GM18517 (cell line): ENCODE results near the gene ERC2.

Experiments used
- ATAC-seq: cut with Tn5 transposase; IDR thresholded peaks from one replicate; pipeline ENCODE4 v1.9.1; 2021; ENCODE audit warnings: mild to moderate bottlenecking, moderate library complexity; ENCODE audit not compliant: unreplicated experiment

The ERC2 gene

GRCh38 chr3:55584030-55584429 lies 884.2 kb downstream of the ERC2 start:
- ATAC-seq = no peak

- no peak for ATAC-seq
Observed at GRCh38 chr3:55583475-55583874, 884.8 kb downstream of the ERC2 start.

- no peak for ATAC-seq
Observed at GRCh38 chr3:55579496-55579895, 888.8 kb downstream of the ERC2 start.

- no peak for ATAC-seq
Observed at GRCh38 chr3:55576621-55577388, 891.5 kb downstream of the ERC2 start.

- no peak for ATAC-seq
Observed at GRCh38 chr3:55574671-55575070, 893.6 kb downstream of the ERC2 start.

DNA sequence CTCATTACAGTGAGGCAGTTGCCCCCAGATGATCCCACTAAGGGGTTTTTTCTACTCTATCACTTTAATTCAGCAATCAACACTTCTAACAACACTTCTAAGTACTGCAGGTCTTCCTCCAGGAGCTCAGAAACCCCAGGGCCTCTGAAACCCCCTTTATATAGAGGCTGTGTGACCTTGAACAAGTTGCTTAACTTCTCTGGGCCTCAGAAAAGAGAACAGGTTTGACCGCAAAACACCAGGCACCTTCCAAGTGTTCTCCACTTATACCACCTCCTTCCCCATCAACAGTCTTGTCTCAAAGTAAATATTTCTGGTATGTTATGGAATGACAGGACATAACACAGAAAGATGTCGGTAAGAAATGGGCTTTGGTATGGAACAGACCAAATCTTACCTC lies 895.5 kb downstream of the ERC2 start:
- no peak for ATAC-seq

GRCh38 chr3:55571913-55572312 lies 896.4 kb downstream of the ERC2 start:
- no peak for ATAC-seq

GRCh38 chr3:55571216-55571813 lies 897.0 kb downstream of the ERC2 start:
- ATAC-seq = no peak

GRCh38 chr3:55570271-55570711 lies 898.0 kb downstream of the ERC2 start:
- ATAC-seq = no peak

DNA sequence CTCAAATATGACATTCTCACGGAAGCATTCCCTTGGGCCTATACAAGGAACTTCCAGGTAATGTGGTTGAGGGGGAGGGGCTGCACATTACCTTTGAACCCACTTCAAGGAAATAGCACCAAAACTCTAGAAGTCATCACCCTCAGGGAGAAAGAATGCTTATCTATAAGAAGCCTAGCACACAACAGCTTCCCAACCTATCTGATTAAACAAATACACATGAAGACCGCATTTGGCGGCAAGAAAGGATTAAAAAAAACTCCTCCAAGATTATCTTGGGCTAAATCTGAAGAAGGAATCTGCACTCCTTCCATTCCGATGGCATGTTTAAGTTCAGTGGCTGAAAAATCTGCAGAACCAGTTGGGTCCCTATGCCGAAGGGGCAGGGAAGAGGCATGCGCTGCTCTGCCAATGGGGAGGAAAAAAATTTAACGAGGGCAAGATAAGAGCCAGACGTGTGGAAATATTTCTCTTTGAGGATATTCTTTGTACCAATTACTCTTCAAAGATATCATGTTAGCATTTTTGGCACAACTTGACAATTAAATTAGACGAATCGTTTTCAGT lies 899.2 kb downstream of the ERC2 start:
- no peak for ATAC-seq

GRCh38 chr3:55567615-55568014 lies 900.7 kb downstream of the ERC2 start:
- no peak for ATAC-seq

GRCh38 chr3:55567121-55567520 lies 901.1 kb downstream of the ERC2 start:
- ATAC-seq = no peak

GRCh38 chr3:55565521-55565920 lies 902.7 kb downstream of the ERC2 start:
- ATAC-seq = no peak

GRCh38 chr3:55564726-55565125 lies 903.5 kb downstream of the ERC2 start:
- no peak for ATAC-seq

GRCh38 chr3:55562700-55563099 lies 905.6 kb downstream of the ERC2 start:
- no peak for ATAC-seq

DNA sequence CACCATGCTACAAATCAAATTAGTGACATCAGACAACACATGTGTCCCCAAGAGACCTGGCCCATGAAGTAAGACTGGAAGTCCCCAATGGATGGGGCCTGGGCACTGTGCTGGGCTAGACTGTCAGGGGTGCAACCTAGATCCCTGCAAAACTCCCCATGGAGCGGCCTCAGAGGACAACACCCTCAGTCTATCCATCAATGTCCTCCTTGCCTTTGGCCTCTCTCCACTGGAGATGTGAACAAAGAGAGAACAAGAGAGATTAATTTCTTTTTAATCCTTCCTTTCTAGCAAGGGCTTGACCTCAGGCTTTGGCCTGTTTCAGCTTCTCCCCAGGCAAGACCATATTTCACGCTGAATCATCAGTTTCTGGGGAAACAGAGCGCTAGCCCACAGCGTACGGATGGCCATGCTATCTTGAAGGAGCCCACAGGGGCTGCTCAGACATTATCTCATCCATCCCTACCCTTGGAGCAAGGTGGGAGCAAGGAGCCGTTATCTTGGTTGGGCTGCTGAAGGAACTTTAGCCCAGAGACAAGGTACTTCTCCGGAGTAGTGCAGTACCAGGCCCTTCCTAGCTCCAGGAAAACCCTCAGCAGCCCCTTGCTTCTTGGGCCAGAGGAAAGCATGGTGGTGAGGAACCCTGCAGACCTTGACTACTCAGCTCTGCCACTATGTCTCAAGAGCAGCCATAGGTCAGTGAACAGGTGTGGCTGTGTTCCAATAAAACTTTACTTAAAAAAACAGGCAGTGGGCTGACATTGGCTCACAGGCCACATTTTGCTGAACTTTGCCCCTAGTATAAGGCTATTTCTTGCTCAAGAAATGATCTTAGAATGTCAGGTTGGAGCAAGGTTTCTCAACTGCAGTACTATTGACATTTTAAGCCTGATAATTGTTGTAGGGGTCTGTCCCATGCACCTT lies 908.5 kb downstream of the ERC2 start:
- no peak for ATAC-seq

GRCh38 chr3:55558316-55558715 lies 910.0 kb downstream of the ERC2 start:
- no peak for ATAC-seq

DNA sequence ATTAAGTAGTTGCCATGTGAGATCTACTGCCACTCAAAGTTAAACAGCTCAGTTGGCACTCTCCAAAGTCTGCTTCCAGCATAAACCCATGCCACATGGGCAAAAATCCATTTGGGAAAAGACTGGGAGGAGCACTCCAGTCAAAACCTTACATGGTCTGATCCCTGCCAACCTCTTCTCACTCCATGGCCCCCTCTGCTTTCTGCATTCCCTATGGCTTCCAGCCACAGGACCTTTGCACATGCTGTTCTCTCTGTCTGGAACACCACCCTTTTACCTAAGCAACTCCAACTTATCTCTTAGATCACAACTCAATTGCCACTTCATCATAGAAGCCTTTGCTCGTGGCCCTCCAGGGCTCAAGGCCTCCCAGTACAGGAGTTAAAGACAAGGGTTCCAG lies 910.7 kb downstream of the ERC2 start:
- no peak for ATAC-seq

DNA sequence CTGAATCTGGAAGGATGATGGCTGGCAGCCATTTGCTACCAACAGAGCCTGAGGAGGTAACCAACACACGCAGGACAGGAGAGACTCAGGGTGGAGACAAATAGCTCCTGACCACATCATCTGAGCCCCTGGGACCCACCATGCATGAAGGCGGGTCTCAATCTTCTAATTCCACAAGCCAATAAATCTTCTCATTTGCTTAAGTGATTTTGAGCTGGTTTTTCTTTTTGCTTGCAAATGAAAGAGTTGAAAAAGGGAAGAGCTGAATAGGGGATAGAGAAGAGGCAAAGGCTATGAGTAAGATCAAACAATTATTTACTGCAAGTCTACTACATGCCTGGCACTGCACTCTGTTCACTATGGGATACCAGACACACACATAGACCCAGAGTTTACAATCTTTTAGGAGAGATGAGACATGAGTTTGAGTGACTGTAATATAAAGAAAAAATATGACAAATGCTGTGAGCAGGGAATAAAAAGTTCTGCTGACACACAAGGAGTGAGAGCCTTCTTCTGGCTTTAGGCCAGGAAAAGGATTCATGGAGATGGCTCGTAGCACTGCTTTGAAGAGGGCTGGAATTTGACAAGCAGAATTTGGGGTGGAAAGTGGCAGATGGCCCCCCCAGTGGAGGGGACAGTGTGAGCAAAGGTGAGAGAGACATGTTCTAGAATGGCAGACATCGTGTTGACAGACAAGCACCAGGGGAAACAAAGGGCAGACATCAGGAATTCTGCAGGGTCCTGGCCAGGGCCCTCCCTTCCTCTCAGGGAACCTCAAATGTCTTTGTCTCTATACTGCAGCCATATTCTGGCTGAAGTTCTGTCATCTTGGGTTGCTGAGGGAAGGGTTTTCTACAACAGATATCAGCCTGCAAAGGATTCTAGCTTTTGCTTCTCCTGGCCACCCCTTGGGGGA lies 911.4 kb downstream of the ERC2 start:
- ATAC-seq = no peak
